ENCODE data around the gene PYGB.

DNA sequence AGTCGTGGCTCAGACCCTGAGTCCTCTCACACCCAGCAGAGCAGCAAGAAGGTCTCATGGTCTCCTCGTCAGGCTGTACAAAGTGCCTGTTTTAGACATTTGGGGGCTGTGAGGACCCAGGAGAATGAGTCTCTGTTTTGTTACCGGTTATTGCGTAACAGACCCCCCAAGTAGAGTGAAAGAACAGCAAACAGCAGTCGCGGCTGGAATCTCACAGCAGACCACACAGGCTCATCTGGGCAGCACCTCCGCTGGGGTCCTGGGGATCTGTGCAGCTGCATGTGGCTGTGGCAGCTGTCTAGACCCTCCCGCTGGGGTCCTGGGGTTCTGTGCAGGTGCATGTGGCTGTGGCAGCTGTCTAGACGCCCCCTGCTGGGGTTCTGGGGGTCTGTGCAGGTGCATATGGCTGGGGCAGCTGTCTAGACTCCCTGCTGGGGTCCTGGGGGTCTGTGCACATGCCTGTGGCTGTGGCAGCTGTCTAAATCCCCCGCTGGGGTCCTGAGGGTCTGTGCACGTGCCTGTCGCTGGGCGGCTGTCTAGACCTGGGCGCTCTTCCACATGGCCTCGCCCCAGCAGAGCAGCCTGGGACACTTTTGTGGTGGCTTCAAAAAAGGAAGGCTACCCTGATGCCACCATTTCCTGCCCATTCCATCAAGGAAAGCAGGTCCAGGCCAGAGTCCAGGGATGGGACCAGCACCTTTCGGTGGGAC, 27.7 kb upstream of the PYGB start:
- TF ChIP-seq, protein P1, sequence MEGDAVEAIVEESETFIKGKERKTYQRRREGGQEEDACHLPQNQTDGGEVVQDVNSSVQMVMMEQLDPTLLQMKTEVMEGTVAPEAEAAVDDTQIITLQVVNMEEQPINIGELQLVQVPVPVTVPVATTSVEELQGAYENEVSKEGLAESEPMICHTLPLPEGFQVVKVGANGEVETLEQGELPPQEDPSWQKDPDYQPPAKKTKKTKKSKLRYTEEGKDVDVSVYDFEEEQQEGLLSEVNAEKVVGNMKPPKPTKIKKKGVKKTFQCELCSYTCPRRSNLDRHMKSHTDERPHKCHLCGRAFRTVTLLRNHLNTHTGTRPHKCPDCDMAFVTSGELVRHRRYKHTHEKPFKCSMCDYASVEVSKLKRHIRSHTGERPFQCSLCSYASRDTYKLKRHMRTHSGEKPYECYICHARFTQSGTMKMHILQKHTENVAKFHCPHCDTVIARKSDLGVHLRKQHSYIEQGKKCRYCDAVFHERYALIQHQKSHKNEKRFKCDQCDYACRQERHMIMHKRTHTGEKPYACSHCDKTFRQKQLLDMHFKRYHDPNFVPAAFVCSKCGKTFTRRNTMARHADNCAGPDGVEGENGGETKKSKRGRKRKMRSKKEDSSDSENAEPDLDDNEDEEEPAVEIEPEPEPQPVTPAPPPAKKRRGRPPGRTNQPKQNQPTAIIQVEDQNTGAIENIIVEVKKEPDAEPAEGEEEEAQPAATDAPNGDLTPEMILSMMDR (IDR thresholded peaks at IDR 0.05): no peak
- TF ChIP-seq POLR2A (IDR thresholded peaks at IDR 0.05): no peak

Data from thyroid gland (tissue), 4 donors.